Rectal smooth muscle tissue (tissue), 1 donor: Measurements from ENCODE around the gene GALNT1.

Source experiments
- H3K27ac ChIP-seq: one replicate; pipeline ENCODE4 v1.7.0; 2013; ENCODE audit warnings: low read depth, low read length, inconsistent platforms
- H3K27me3 ChIP-seq: one replicate; pipeline ENCODE4 v1.7.0; 2013; ENCODE audit warnings: low read length; ENCODE audit not compliant: control insufficient read depth, insufficient read depth
- H3K36me3 ChIP-seq: one replicate; pipeline ENCODE4 v1.7.0; 2013; ENCODE audit warnings: low read length; ENCODE audit not compliant: control insufficient read depth, insufficient read depth
- H3K4me1 ChIP-seq: one replicate; pipeline ENCODE4 v1.7.0; 2013; ENCODE audit warnings: low read length; ENCODE audit not compliant: control insufficient read depth, insufficient read depth
- H3K4me3 ChIP-seq: one replicate; pipeline ENCODE4 v1.7.0; 2013; ENCODE audit warnings: low read length
- H3K9ac ChIP-seq: one replicate; pipeline ENCODE4 v1.7.0; 2013; ENCODE audit warnings: low read length

Gene GALNT1

DNA sequence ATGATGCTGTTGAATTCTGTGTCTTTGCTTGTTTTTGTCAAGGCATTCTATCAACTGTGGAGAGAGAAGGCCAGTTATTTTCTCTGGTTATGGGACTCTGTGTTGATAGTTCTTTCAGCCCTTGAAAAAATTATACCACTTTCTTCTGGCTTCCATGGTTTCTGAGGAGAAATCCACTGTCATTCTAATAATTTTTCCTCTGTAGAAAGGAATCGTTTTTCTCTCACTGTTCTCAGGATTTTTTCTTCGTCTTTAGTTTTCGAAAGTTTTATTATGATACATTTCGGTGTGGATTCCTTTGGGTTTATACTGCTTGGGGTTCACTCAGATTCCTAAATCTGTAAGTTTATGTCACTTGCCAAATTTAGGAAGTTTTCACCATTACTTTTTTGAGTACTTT is 6.6 kb downstream of the GALNT1 start:
- H3K9ac ChIP-seq = no peak overlapping the region
- H3K27me3 ChIP-seq = no peaks in the 10 kb centered on the region
- peaks cover 6% of the 10 kb centered on the region for H3K4me1 ChIP-seq
- H3K27ac ChIP-seq = no peak overlapping the region
- H3K4me3 ChIP-seq = no peak overlapping the region
- H3K36me3 ChIP-seq = no peaks in the 10 kb centered on the region

DNA sequence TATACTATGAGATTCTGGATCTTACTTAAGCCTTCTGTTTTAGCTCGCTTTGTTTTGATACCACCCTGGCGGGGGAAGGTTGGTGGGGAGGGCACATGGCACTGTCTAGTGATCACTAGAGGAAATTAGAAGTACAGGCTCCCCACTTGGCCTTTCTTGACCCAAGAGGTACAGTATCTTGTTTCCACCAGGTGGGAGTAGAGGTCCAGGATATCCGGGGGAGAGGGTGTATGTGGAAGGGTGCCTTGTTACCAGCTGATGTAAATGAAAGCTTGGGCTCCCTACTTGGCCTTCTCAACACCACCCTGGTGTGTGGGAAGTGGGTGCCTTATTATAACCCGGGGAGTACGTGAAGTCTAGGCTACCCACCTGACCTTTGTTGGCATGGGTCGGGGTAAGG is 7.5 kb downstream of the GALNT1 start:
- H3K9ac ChIP-seq = no peak overlapping the region
- no peaks in the 10 kb centered on the region for H3K27me3 ChIP-seq
- H3K36me3 ChIP-seq = no peaks in the 10 kb centered on the region
- H3K4me1 ChIP-seq = peaks cover 6% of the 10 kb centered on the region
- no peak overlapping the region for H3K4me3 ChIP-seq
- H3K27ac ChIP-seq = no peak overlapping the region

DNA sequence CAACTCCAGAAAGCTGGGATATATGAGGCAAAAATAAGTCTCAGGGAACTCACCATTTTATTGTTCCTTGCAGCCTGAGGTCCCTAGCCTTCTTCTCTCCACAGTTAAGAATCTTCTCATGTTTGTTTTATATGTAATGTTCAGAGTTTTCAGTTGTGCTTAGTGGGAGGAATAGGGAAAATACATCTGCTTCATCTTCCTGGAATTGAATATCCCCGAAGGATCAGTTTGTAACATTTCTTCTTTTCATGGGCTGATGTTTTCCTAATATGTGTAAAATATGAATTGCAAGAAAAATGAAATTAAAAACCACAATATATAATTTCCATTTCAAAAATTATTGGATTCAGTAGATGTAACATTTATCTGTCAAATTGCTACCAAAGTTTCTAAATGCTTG is 8.0 kb downstream of the GALNT1 start:
- peaks cover 6% of the 10 kb centered on the region for H3K4me1 ChIP-seq
- H3K4me3 ChIP-seq = no peak overlapping the region
- H3K9ac ChIP-seq = no peak overlapping the region
- H3K27ac ChIP-seq = no peak overlapping the region
- no peaks in the 10 kb centered on the region for H3K36me3 ChIP-seq
- H3K27me3 ChIP-seq = no peaks in the 10 kb centered on the region

DNA sequence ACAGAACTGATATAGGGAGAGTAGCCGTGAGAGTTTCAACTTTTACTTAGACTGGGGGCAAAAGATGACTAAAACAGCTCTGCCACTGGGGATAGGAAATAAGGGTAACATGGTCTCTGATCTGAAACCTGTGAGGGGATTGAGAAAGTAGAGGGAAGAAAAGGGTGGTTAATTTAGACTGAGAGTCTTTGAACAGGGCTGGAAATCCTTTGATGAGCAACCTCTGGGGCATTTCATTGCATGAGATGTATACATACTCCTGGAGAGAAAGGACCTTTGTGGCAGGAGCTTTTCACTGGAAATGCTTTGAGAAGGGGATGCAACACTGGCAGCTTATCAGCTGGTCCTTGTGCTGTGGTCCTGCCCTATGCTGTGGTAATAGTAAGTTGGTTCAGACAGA is 9.4 kb downstream of the GALNT1 start:
- no peaks in the 10 kb centered on the region for H3K27me3 ChIP-seq
- no peak overlapping the region for H3K9ac ChIP-seq
- no peak overlapping the region for H3K4me3 ChIP-seq
- no peak overlapping the region for H3K27ac ChIP-seq
- H3K4me1 ChIP-seq = peaks cover 6% of the 10 kb centered on the region
- H3K36me3 ChIP-seq = no peaks in the 10 kb centered on the region

DNA sequence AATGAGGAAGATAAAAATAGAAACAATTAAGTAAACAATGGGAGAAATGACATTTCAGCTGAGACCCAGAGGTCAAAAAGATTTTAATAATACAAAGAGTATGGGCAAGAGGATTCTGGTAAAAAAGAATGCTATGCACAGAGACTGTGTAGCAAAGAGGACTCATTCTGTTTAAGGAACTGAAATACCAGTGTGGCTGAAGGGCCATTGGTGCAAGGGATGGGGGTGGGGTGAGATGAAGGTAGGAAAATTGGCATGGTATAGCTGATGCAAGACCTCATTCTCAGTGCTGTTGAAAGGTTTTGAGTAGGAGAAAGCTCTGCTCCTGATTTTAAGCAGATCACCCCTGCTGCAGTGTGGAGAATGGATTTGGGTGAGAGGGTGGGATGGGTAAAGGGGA is 10.8 kb downstream of the GALNT1 start:
- H3K4me3 ChIP-seq = no peak overlapping the region
- H3K27ac ChIP-seq = no peak overlapping the region
- no peak overlapping the region for H3K9ac ChIP-seq
- H3K27me3 ChIP-seq = no peaks in the 10 kb centered on the region
- H3K36me3 ChIP-seq = no peaks in the 10 kb centered on the region
- peaks cover 6% of the 10 kb centered on the region for H3K4me1 ChIP-seq

DNA sequence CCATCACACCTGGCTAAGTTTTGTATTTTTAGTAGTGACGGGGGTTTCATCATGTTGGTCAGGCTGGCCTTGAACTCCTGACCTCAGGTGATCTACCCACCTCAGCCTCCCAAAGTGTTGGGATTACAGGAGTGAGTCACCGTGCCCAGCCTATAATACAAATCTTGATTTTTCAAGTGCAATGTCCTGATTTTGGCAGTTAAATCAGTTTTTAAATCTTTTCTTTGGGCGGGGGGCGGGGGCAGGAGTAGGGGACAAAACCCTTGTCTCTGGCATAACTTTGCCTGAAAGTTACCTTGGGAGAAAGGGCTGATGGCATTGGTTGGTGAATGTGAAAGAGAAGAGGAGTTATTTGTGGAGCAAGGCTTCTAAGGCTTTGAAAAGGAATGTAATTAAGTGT is 12.3 kb downstream of the GALNT1 start:
- Histone ChIP-seq H3K9ac (no peak overlapping the region), H3K27ac (no peak overlapping the region), H3K4me3 (no peak overlapping the region), H3K36me3 (no peaks in the 10 kb centered on the region), H3K4me1 (peaks cover 6% of the 10 kb centered on the region), H3K27me3 (no peaks in the 10 kb centered on the region)

DNA sequence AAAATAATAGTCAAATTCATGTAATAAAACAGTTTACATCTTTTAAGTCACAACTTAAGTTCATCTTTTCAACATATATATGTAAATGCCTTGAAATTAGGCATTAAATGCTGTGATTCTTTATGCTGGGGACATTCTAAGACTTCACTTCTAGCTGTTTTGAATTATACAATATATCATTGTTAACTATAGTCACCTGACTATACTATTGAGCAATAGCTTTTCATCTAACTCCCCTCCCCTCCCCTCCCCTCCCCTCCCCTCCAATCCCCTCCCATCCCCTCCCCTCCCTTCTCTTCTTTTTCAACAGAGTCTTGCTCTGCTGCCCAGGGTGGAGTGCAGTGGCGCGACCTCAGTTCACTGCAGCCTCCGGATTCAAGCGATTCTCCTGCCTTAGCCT is 16.2 kb downstream of the GALNT1 start:
- Histone ChIP-seq H3K4me1 (no peaks in the 10 kb centered on the region), H3K9ac (no peak overlapping the region)

DNA sequence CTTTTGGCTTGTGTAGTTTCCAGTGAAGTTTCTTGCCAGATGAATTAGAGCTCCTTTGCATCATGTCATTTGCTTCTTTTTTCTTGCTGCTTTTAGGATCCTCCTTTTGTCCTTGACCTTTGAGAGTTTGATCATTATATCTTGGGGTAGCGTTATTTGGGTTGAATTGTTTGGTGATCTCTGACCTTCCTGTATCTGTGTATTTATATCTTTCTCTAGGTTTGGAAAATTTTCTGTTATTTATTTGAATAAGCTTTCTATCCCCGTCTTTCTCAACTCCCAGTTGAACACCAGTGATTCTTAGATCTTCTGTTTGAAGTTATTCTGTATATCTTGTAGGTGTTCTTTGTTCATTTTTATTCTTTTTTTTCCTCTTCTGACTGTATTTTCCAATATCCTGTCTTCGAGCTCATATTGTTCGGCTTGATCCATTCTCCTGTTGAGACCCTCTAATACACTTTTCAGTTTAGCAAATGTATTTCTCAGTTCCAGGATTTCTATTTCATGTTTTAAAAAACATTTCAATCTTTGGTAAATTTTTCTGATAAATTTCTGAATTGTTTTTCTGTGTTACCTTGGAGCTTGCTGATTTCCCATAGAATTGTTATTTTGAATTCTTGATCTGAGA is 20.8 kb downstream of the GALNT1 start:
- H3K27me3 ChIP-seq = no peaks in the 10 kb centered on the region
- no peaks in the 10 kb centered on the region for H3K4me1 ChIP-seq
- no peak overlapping the region for H3K9ac ChIP-seq
- H3K4me3 ChIP-seq = no peak overlapping the region
- H3K27ac ChIP-seq = no peak overlapping the region
- no peaks in the 10 kb centered on the region for H3K36me3 ChIP-seq

More for the DNA sequence above, 16.2 kb downstream of the GALNT1 start:
- no peak overlapping the region for H3K27ac ChIP-seq
- no peaks in the 10 kb centered on the region for H3K27me3 ChIP-seq
- no peaks in the 10 kb centered on the region for H3K36me3 ChIP-seq
- H3K4me3 ChIP-seq = no peak overlapping the region

DNA sequence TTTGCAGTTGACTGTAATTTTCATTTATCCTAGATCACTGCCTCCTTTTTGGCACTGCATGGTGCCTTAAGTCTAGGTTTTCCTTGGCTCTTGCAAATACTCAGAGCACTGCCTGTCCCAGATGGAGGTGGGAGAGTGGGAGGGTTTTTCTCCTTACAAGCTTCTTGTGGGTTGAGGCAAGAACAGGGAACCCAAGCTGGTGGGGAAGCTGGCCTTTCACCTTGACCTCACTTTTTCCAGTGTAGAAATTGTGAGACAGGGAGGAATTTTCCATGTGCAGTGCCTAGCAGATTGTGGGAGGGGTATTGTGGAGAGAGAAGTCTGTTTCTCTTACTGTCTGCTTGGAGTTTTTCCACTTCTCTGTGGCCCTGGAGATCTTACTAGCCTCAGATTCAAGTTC is 21.5 kb downstream of the GALNT1 start:
- no peaks in the 10 kb centered on the region for H3K36me3 ChIP-seq
- no peak overlapping the region for H3K9ac ChIP-seq
- no peak overlapping the region for H3K27ac ChIP-seq
- no peaks in the 10 kb centered on the region for H3K27me3 ChIP-seq
- no peak overlapping the region for H3K4me3 ChIP-seq
- no peaks in the 10 kb centered on the region for H3K4me1 ChIP-seq

DNA sequence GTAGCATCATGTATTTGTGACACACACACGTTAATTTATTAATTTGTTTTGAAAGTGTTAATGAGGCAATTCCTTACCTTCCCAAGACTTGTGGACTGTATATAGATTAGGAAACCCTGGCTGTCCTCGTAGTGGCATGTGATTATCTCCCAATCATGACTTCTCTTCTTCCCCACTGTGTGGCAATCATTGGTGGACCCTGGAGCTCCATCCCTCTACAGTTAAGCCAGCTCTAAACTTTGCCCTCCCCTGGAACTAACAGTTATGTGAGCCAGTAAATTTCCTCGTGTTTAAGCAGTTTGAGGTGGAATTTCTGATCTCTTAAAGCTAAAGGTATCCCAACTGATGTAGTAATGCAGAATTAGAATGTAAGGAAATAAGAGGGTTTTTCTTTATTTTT is 22.0 kb downstream of the GALNT1 start:
- Histone ChIP-seq H3K27ac (no peak overlapping the region), H3K4me3 (no peak overlapping the region), H3K27me3 (no peaks in the 10 kb centered on the region), H3K36me3 (no peaks in the 10 kb centered on the region), H3K9ac (no peak overlapping the region), H3K4me1 (peaks cover 2% of the 10 kb centered on the region)

DNA sequence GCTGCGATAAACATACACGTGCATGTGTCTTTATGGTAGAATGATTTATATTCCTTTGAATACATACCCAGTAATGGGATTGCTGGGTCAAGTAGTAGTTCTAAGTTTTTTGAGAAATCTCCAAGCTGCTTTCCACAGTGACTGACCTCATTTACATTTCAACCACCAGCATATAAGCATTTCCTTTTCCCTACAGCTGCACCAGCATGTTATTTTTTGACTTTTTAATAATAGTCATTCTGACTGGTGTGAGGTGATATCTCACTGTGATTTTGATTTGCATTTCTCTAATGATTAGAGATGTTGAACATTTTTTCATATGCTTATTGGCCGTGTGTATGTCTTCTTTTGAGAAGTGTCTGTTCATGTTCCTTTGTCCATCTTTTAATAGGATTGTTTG is 22.8 kb downstream of the GALNT1 start:
- no peak overlapping the region for H3K9ac ChIP-seq
- no peak overlapping the region for H3K27ac ChIP-seq
- H3K27me3 ChIP-seq = no peaks in the 10 kb centered on the region
- no peak overlapping the region for H3K4me3 ChIP-seq
- no peaks in the 10 kb centered on the region for H3K36me3 ChIP-seq
- H3K4me1 ChIP-seq = peaks cover 2% of the 10 kb centered on the region

DNA sequence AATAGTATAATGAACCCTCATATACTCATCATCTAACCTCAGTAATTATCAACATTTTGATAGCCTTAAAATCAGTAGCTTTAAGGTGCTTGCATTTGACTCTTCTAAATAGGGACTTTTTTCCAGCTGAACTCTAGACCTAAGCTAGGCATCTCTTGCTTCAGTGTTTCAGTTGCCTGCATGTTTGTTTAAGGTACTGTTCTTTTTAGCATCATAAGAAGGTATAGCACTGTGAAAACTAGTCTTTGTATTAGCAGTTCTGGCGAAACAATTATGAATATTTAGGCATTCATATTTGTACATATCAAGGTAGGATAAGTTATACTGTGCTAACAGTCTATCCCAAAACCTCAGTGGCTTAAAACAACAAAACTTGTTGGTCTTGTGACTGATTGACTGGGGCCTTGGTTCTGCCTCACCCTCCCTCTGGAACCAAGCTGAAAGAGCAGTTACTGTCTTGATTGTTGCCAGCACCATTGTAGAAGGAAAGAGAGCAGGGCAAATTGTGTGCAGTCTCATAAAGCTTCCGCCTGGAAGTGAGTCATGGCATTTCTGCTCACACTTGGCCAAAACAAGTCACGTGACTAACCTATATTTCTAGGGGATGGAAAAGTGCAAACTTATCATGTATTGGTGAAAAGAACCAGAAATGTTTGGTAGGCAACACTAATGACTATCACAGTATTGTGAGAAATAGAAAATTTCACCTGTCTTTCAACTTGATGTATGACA is 24.3 kb downstream of the GALNT1 start:
- H3K4me3 ChIP-seq = no peak overlapping the region
- no peak overlapping the region for H3K9ac ChIP-seq
- no peak overlapping the region for H3K27ac ChIP-seq
- peaks cover 4% of the 10 kb centered on the region for H3K4me1 ChIP-seq
- no peaks in the 10 kb centered on the region for H3K36me3 ChIP-seq
- H3K27me3 ChIP-seq = no peaks in the 10 kb centered on the region

DNA sequence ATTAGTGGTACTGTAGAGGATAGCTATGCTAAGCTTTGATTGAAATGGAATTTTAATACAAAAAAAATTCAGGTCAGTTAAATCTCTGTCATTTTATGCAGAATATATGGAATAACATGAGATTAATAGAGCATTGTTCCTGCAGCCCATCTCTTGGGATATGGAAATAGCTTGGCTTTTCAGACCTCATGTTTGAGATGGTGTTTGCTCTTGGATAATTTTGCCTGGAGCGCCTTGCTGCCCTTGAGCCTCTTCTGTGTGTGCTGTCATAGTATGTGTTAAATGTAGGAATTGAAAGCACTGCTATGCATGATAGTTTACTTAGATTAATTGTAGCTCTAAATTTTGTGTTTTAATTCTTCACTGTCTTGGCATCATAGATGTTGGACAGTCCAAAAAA is 27.7 kb downstream of the GALNT1 start:
- Histone ChIP-seq H3K27ac (no peak overlapping the region), H3K27me3 (no peaks in the 10 kb centered on the region), H3K36me3 (no peaks in the 10 kb centered on the region), H3K4me3 (no peak overlapping the region), H3K9ac (no peak overlapping the region), H3K4me1 (peaks cover 4% of the 10 kb centered on the region)
